Naive thymus-derived CD8-positive, alpha-beta T cell (primary cell): Measurements from ENCODE around the gene PDCD11. TPM values are rescaled to one million over a fixed set of nuclear protein-coding genes. Genes with fewer than 3 reads are reported as not detected.

ENCODE experiments used
- ATAC-seq, 2 donors: fragments of 150-1000 bp; cut with Tn5 transposase in 1 of 2; sonication (Bioruptor Pico), chemical (Tn5 transposase) in 1 of 2; 1 replicate in 1 of 2; 2 replicates in 1 of 2; pipeline ENCODE4 v1.10.0; 2021; ENCODE audit warnings: mild to moderate bottlenecking in 2 of 2, moderate library complexity in 2 of 2
- POLR2A ChIA-PET: fragments of 350-600 bp; sonication (Branson Sonifier 250); formaldehyde crosslinking; loops from one replicate; lab custom pipeline; 2021; ENCODE audit warnings: antibody characterized with exemption; lab: Charles Lee
- DNase-seq, 10 donors: peaks; one replicate each; pipeline versions ENCODE4 v3.0.0 to v3.0.0-alpha.2; 2020 to 2022
- H3K27ac Mint-ChIP-seq, 10 donors: one replicate each; pipeline ENCODE4 v1.8.0; 2020 to 2022; ENCODE audit warnings: mild to moderate bottlenecking in 10 of 10, mixed read lengths in 10 of 10, moderate library complexity in 4 of 10, inconsistent platforms in 1 of 10
- H3K27me3 Mint-ChIP-seq, 5 donors: one replicate each; pipeline ENCODE4 v1.8.0; 2021 to 2022; ENCODE audit warnings: mixed read lengths in 5 of 5
- H3K36me3 Mint-ChIP-seq, 3 donors: one replicate each; pipeline ENCODE4 v1.8.0; 2020 to 2022; ENCODE audit warnings: mixed read lengths in 3 of 3, mild to moderate bottlenecking in 2 of 3, inconsistent platforms in 1 of 3
- H3K4me1 Mint-ChIP-seq, 4 donors: one replicate each; pipeline ENCODE4 v1.8.0; 2021 to 2022; ENCODE audit warnings: mixed read lengths in 4 of 4
- H3K4me3 Mint-ChIP-seq, 10 donors: one replicate each; pipeline ENCODE4 v1.8.0; 2020 to 2022; ENCODE audit warnings: mild to moderate bottlenecking in 10 of 10, mixed read lengths in 10 of 10, moderate library complexity in 6 of 10, inconsistent platforms in 1 of 10
- H3K9me3 Mint-ChIP-seq, 9 donors: one replicate each; pipeline ENCODE4 v1.8.0; 2020 to 2022; ENCODE audit warnings: mixed read lengths in 9 of 9, mild to moderate bottlenecking in 3 of 9, inconsistent platforms in 1 of 9, moderate library complexity in 1 of 9
- polyA plus RNA-seq, 3 donors: library from polyadenylated mRNA; unstranded; fragments of 300-500 nt; fragmentation: Illumina TruSeq; gene quantifications; one replicate each; pipeline ENCODE4 v1.2.3, GENCODE V29; 2021
- total RNA-seq, 8 experiments: library from RNA in 2 of 8; stranded (reverse) in 2 of 8; gene quantifications; one replicate each; pipeline ENCODE4 v1.2.3 and lab custom pipeline; 2021 to 2026

The PDCD11 gene
- total and polyA plus RNA-seq, 5 experiments from 2014 or later = 8.6 to 44.2 (median 14.9) TPM

GRCh38 chr10:103452506-103453230 lies 56.2 kb downstream of the PDCD11 start:
- peaks cover 0 to 20% (median 0%) of the 10 kb centered on the region in 3 donors for H3K36me3 Mint-ChIP-seq
- H3K27ac Mint-ChIP-seq = peak overlapping the region in 7 of 10 donors; percentile 48 to 90 (median 69)
- ATAC-seq (no peak), DNase-seq (no peak)
- POLR2A ChIA-PET = interaction anchor here (0.6 to 2.5 kb wide), 11 partner anchors 13 to 1059 kb away, joined by 3 to 18 read pairs (median 4); partner anchors contain the start of genes CNNM2, NEURL1 and TAF5
- H3K9me3 Mint-ChIP-seq = no peaks in the 10 kb centered on the region
- H3K4me3 Mint-ChIP-seq = peak overlapping the region; percentile 82 to 96 (median 90)
- no peaks in the 10 kb centered on the region for H3K27me3 Mint-ChIP-seq
- H3K4me1 Mint-ChIP-seq = peaks cover 26 to 53% (median 50%) of the 10 kb centered on the region in 4 donors

DNA sequence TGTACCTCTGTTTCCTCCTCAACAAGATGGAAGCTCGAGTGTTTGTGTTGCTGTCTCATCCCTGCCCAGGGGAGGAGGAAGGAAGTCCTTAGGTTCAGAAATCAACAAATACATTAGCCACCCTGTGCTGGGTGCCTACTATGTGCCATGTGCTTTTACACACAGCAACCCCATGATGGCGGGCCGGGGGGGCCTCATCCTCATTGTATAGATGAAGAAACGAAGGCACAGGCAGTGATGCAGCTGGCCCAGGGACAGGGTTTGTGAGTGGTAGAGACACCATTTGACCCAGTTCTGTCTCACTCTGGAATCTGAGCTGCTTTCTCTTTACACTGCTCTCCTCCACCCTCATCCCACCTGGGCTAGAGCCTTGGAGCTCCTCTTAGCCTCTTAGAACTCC lies 57.6 kb downstream of the PDCD11 start:
- H3K27ac Mint-ChIP-seq = peak overlapping the region in 7 of 10 donors; percentile 40 to 74 (median 56)
- peak overlapping the region in 6 of 10 donors; percentile 26 to 92 (median 56) for H3K4me3 Mint-ChIP-seq
- peaks cover 0 to 10% (median 0%) of the 10 kb centered on the region in 3 donors for H3K36me3 Mint-ChIP-seq
- no peak for ATAC-seq
- H3K9me3 Mint-ChIP-seq = no peaks in the 10 kb centered on the region
- H3K27me3 Mint-ChIP-seq = no peaks in the 10 kb centered on the region
- H3K4me1 Mint-ChIP-seq = peaks cover 22 to 42% (median 41%) of the 10 kb centered on the region in 4 donors
- POLR2A ChIA-PET = interaction anchor here (0.6 kb wide), 1 partner anchor 1264 kb away, joined by 3 read pairs; no protein-coding TSS in a partner anchor
- DNase-seq = no peak

GRCh38 chr10:103455235-103455634 lies 58.8 kb downstream of the PDCD11 start:
- Mint-ChIP-seq H3K36me3 (no peaks in the 10 kb centered on the region), H3K27ac (no peak overlapping the region), H3K4me1 (peaks cover 13 to 38% (median 32%) of the 10 kb centered on the region in 4 donors), H3K4me3 (no peak overlapping the region), H3K27me3 (no peaks in the 10 kb centered on the region), H3K9me3 (no peaks in the 10 kb centered on the region)
- no peak for ATAC-seq
- POLR2A ChIA-PET = no interaction called here
- no peak for DNase-seq

GRCh38 chr10:103456074-103456660 lies 59.7 kb downstream of the PDCD11 start:
- POLR2A ChIA-PET = no interaction called here
- DNase-seq (no peak), ATAC-seq (no peak)
- Mint-ChIP-seq H3K27me3 (no peaks in the 10 kb centered on the region), H3K9me3 (no peaks in the 10 kb centered on the region), H3K4me1 (peaks cover 8 to 29% (median 22%) of the 10 kb centered on the region in 4 donors), H3K4me3 (no peak overlapping the region), H3K27ac (peak overlapping the region in 2 of 10 donors; percentile 6 to 83), H3K36me3 (no peaks in the 10 kb centered on the region)

GRCh38 chr10:103457176-103457712 lies 60.8 kb downstream of the PDCD11 start:
- Mint-ChIP-seq H3K4me1 (peaks cover 6 to 24% (median 16%) of the 10 kb centered on the region in 4 donors), H3K27ac (peak overlapping the region in 2 of 10 donors; percentile 52 to 71), H3K27me3 (no peaks in the 10 kb centered on the region), H3K9me3 (no peaks in the 10 kb centered on the region), H3K4me3 (no peak overlapping the region), H3K36me3 (no peaks in the 10 kb centered on the region)
- ATAC-seq (no peak), DNase-seq (no peak)
- POLR2A ChIA-PET = interaction anchor here (0.6 kb wide), 1 partner anchor 8 kb away, joined by 3 read pairs; no protein-coding TSS in a partner anchor

DNA sequence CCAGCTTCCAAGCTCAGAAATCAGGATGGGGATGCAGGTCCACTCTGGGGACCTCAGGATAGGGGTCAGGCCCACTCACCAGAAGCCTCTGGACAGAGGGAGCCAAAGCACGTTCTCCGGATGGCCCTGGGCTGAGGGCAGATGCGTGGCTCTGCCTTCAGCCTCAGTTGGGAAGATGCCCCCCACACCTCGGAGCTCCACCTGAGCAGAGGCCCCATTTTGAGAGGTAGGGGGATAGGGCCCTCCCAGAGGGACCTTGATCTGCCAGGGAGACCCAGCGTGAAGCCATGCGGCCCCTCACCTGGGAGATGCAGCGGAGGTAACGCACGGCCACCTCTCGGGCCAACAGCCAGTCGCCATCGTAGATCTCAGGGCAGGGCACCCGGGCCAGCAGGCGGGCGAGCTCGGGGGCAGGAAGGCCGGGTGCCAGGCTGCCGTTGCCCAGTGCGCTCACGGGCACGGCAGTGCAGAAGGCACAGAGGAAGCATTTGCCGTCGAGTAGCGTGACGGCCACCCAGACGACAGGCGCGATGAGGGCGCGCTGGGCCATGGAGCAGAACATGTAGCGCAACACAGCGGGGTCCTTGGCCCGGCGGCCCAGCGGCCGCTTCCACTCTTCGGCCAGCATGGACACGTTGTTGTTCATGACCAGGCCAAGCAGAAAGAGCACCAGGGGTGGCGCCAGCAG lies 61.6 kb downstream of the PDCD11 start:
- Mint-ChIP-seq H3K4me1 (peaks cover 6 to 19% (median 10%) of the 10 kb centered on the region in 4 donors), H3K4me3 (no peak overlapping the region), H3K9me3 (no peaks in the 10 kb centered on the region), H3K36me3 (no peaks in the 10 kb centered on the region), H3K27ac (no peak overlapping the region), H3K27me3 (no peaks in the 10 kb centered on the region)
- POLR2A ChIA-PET = interaction anchor here (0.6 kb wide), 1 partner anchor 9 kb away, joined by 3 read pairs; no protein-coding TSS in a partner anchor
- ATAC-seq (no peak), DNase-seq (no peak)

- peak within 1 kb of the TSS in 3 of 10 donors; percentile 15 to 18 (median 18) for H3K4me3 Mint-ChIP-seq
- no peak for ATAC-seq
- no peaks in the 10 kb centered on the region for H3K27me3 Mint-ChIP-seq
- no peaks in the 10 kb centered on the region for H3K9me3 Mint-ChIP-seq
- no peak for DNase-seq
- H3K36me3 Mint-ChIP-seq = no peaks in the 10 kb centered on the region
- H3K4me1 Mint-ChIP-seq = peaks cover 2 to 13% (median 6%) of the 10 kb centered on the region in 4 donors
- H3K27ac Mint-ChIP-seq = peak within 1 kb of the TSS in 2 of 10 donors; percentile 48 to 62
- POLR2A ChIA-PET = no interaction called here
Observed at GRCh38 chr10:103458720-103459119, 62.3 kb downstream of the PDCD11 start, which contains the start of gene CALHM1. Gene CALHM1, minus strand, starts transcription at chr10:103458900. Its CDS starts 149 bp downstream, at chr10:103458751.

DNA sequence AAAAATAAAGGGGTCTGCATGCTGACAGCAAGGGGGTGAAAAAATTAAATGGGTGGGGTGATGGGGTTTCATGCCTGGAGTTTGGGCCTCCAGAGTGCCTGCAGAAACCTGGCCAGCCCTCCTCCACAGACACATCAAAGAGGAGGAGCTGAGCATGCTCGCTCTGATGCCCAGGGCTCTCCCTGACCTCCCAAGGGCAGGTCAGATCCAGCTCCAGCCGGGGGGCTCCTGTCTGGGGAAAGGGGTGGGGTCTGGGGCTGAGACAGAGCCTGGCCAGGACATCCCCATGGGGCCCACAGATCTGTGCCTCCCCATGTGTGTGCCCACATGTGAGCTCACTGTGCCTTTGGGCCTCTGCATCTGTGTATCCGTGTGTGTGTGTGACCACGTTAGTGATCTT lies 63.2 kb downstream of the PDCD11 start:
- POLR2A ChIA-PET = no interaction called here
- Mint-ChIP-seq H3K36me3 (no peaks in the 10 kb centered on the region), H3K9me3 (peaks cover 0 to 1% (median 0%) of the 10 kb centered on the region in 9 donors), H3K27ac (peak overlapping the region in 2 of 10 donors; percentile 25 to 28), H3K4me1 (peaks cover 0 to 10% (median 5%) of the 10 kb centered on the region in 4 donors), H3K4me3 (peak overlapping the region in 2 of 10 donors; percentile 62 to 75), H3K27me3 (no peaks in the 10 kb centered on the region)
- ATAC-seq = no peak
- DNase-seq = no peak

- POLR2A ChIA-PET = interaction anchor here (1.4 kb wide), 1 partner anchor 12 kb away, joined by 3 read pairs; the partner anchor contains the start of gene CALHM2
- Mint-ChIP-seq H3K27ac (no peak overlapping the region), H3K4me1 (peaks cover 0 to 23% (median 8%) of the 10 kb centered on the region in 4 donors), H3K9me3 (peaks cover 0 to 1% (median 0%) of the 10 kb centered on the region in 9 donors), H3K4me3 (no peak overlapping the region), H3K36me3 (no peaks in the 10 kb centered on the region), H3K27me3 (no peaks in the 10 kb centered on the region)
- ATAC-seq = no peak
- DNase-seq = no peak
Observed at GRCh38 chr10:103463499-103463898, 67.1 kb downstream of the PDCD11 start.

DNA sequence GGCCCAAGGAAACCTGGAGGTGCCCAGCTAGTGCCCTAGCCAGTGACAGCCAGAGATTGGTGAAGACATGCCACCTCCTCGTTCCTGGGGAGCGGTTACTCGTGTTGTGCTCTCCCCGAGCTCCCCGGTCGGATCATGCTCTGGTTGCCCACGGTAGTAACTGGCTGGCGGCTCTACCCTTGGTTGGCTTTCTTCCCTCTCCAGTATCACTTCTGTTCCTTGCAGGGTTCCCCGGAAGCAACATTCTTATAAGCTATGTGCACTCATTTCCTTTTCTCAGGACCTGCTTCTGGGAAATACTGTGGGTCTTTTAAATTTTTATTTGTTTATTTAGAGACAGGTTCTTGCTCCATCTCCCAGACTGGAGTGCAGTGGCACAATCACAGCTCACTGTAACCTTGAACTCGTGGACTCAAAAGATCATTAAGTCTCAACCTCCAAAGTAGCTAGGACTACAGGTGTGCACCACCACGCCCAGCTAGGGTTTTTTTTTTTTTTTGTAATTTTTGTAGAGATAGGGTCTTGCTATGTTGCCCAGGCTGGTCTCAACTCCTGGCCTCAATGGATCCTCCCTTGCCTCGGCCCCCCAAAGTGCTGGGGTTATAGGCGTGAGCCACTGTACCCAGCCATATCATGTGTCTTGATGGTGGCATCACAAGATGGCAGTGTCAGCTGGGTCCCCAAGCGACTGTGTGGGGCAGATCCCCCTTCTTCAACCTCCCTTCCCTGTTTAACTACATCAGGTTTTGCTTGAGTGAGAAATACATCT lies 69.2 kb downstream of the PDCD11 start:
- peaks cover 11 to 28% (median 17%) of the 10 kb centered on the region in 4 donors for H3K4me1 Mint-ChIP-seq
- H3K4me3 Mint-ChIP-seq = no peak overlapping the region
- H3K9me3 Mint-ChIP-seq = peaks cover 0 to 1% (median 0%) of the 10 kb centered on the region in 9 donors
- ATAC-seq (no peak), DNase-seq (peak in 1 of 10 donors; percentile 21)
- no peaks in the 10 kb centered on the region for H3K36me3 Mint-ChIP-seq
- H3K27ac Mint-ChIP-seq = peak overlapping the region in 2 of 10 donors; percentile 43 to 46
- H3K27me3 Mint-ChIP-seq = no peaks in the 10 kb centered on the region
- POLR2A ChIA-PET = interaction anchor here (1.4 kb wide), 1 partner anchor 14 kb away, joined by 7 read pairs; the partner anchor contains the start of gene CALHM2

DNA sequence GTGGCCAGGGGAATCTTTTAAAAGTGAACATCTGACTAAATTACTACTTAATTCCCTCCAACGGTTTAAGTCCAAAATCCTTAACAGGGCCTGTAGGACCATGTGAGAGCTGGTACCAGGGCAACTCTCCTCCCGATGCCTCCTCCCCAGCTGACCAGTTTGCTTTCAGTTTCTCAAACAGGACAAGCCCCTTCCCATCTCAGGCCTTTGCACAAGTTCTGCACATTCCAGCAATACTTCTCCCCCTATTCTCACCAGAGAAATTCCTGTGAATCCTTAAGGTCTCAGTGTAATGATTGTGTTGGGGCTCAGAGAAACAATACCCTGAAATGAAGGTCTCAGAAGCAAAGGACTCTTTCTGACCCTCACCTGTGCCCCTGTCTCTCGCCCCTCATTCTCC lies 70.3 kb downstream of the PDCD11 start:
- ATAC-seq (no peak), DNase-seq (peak in 1 of 10 donors; percentile 15)
- Mint-ChIP-seq H3K27me3 (no peaks in the 10 kb centered on the region), H3K4me3 (no peak overlapping the region), H3K36me3 (no peaks in the 10 kb centered on the region), H3K9me3 (peaks cover 0 to 1% (median 0%) of the 10 kb centered on the region in 9 donors), H3K27ac (peak overlapping the region in 4 of 10 donors; percentile 3 to 46 (median 15)), H3K4me1 (peaks cover 16 to 40% (median 27%) of the 10 kb centered on the region in 4 donors)
- POLR2A ChIA-PET = interaction anchor here (1.4 kb wide), 1 partner anchor 15 kb away, joined by 7 read pairs; the partner anchor contains the start of gene CALHM2
